MM.1S (cell line): ENCODE data around the gene CMBL.

Experiments
- DNase-seq: peaks from one replicate; pipeline ENCODE4 v3.0.0-alpha.2; 2015
- H2AFZ ChIP-seq: fragments of 300-600 bp; sonication (generic); 2 replicates; pipeline ENCODE4 v1.6.0; 2016; ENCODE audit warnings: antibody characterized with exemption, low read length
- H3F3A ChIP-seq: fragments of 300-600 bp; sonication (generic); 2 replicates; pipeline ENCODE4 v1.6.1; 2016; ENCODE audit warnings: mild to moderate bottlenecking, antibody characterized with exemption, low read length, moderate library complexity, mixed read lengths; ENCODE audit not compliant: insufficient read depth
- H3K27ac ChIP-seq: fragments of 300-600 bp; sonication (generic); 2 replicates; pipeline ENCODE4 v1.5.1; 2016; ENCODE audit warnings: mild to moderate bottlenecking, low read length
- H3K27me3 ChIP-seq: fragments of 300-600 bp; sonication (generic); replicated peaks from 2 replicates; pipeline ENCODE4 v1.6.0; 2016; ENCODE audit warnings: low read length; ENCODE audit not compliant: insufficient read depth
- H3K36me3 ChIP-seq: fragments of 300-600 bp; sonication (generic); replicated peaks from 2 replicates; pipeline ENCODE4 v1.6.1; 2016; ENCODE audit warnings: mild to moderate bottlenecking, low read length, mixed read lengths; ENCODE audit not compliant: insufficient read depth
- H3K4me1 ChIP-seq: fragments of 300-600 bp; sonication (generic); 2 replicates; pipeline ENCODE4 v1.6.1; 2016; ENCODE audit warnings: low read length, mixed read lengths
- H3K4me2 ChIP-seq: fragments of 300-600 bp; sonication (generic); 2 replicates; pipeline ENCODE4 v1.6.0; 2016; ENCODE audit warnings: low read depth, low read length
- H3K4me3 ChIP-seq: fragments of 300-600 bp; sonication (generic); 2 replicates; pipeline ENCODE4 v1.5.1; 2016; ENCODE audit warnings: low read length, mixed read lengths
- H3K79me2 ChIP-seq: fragments of 300-600 bp; sonication (generic); 2 replicates; pipeline ENCODE4 v1.6.1; 2016; ENCODE audit warnings: mixed run types, low read length, mixed read lengths
- H3K9ac ChIP-seq: fragments of 300-600 bp; sonication (generic); 2 replicates; pipeline ENCODE4 v1.6.1; 2016; ENCODE audit warnings: low read length, mixed read lengths
- H3K9me2 ChIP-seq: fragments of 300-600 bp; sonication (generic); replicated peaks from 2 replicates; pipeline ENCODE4 v1.6.1; 2016; ENCODE audit warnings: mild to moderate bottlenecking, low read length, mixed read lengths; ENCODE audit not compliant: insufficient read depth
- H3K9me3 ChIP-seq: fragments of 300-600 bp; sonication (generic); replicated peaks from 2 replicates; pipeline ENCODE4 v1.6.1; 2016; ENCODE audit warnings: mild to moderate bottlenecking, low read length, mixed read lengths; ENCODE audit not compliant: insufficient read depth
- H4K20me1 ChIP-seq: fragments of 300-600 bp; sonication (generic); 2 replicates; pipeline ENCODE4 v1.6.1; 2016; ENCODE audit warnings: mild to moderate bottlenecking, low read length, moderate library complexity, mixed read lengths; ENCODE audit not compliant: insufficient read depth
- CTCF ChIP-seq: fragments of 300-600 bp; sonication (generic); IDR thresholded peaks from 2 replicates; pipeline ENCODE4 v1.5.1; 2016; ENCODE audit warnings: antibody characterized with exemption, low read length, mixed read lengths
- EZH2 ChIP-seq: fragments of 300-600 bp; sonication (generic); optimal IDR thresholded peaks from 2 replicates; pipeline ENCODE3; 2017; ENCODE audit warnings: low read depth, mild to moderate bottlenecking, antibody characterized with exemption, low read length, mixed read lengths
- EZH2phosphoT487 ChIP-seq: fragments of 300-600 bp; sonication (generic); IDR thresholded peaks from 2 replicates; pipeline ENCODE4 v1.6.1; 2018; ENCODE audit warnings: antibody characterized with exemption, low read length

The CMBL gene

GRCh38 chr5:10262121-10262774 is 45.5 kb downstream of the CMBL start:
- Histone ChIP-seq H3K4me3 (no peak overlapping the region), H3K79me2 (peaks cover 35% of the 10 kb centered on the region), H3K9me3 (no peaks in the 10 kb centered on the region), H2AFZ (no peak overlapping the region), H3K9ac (no peak overlapping the region), H4K20me1 (no peaks in the 10 kb centered on the region), H3K27me3 (no peaks in the 10 kb centered on the region), H3F3A (peaks cover 14% of the 10 kb centered on the region; the same call in 1 of the 2 replicates), H3K4me2 (no peak overlapping the region), H3K9me2 (no peaks in the 10 kb centered on the region), H3K27ac (no peak overlapping the region), H3K36me3 (peaks cover 38% of the 10 kb centered on the region), H3K4me1 (no peaks in the 10 kb centered on the region)
- TF ChIP-seq EZH2phosphoT487, result no peak
- no peak for TF ChIP-seq CTCF
- no peak for TF ChIP-seq EZH2
- no peak for DNase-seq

- no peak overlapping the region for H3K27ac ChIP-seq
- no peaks in the 10 kb centered on the region for H3K9me2 ChIP-seq
- H3K36me3 ChIP-seq, result peaks cover 50% of the 10 kb centered on the region
- TF ChIP-seq EZH2 (no peak), EZH2phosphoT487 (no peak), CTCF (no peak)
- no peaks in the 10 kb centered on the region for H3K27me3 ChIP-seq
- 0 out of 2 replicates have a peak, but pooled peaks cover 5% of the 10 kb centered on the region for H4K20me1 ChIP-seq
- peaks cover 47% of the 10 kb centered on the region for H3K79me2 ChIP-seq
- DNase-seq, result no peak
- H3K9me3 ChIP-seq, result no peaks in the 10 kb centered on the region
- no peak overlapping the region for H3K4me2 ChIP-seq
- H3K4me3 ChIP-seq, result no peak overlapping the region
- no peak overlapping the region for H2AFZ ChIP-seq
- H3F3A ChIP-seq, result peaks cover 14% of the 10 kb centered on the region; the same call in 1 of the 2 replicates
- no peak overlapping the region for H3K9ac ChIP-seq
- H3K4me1 ChIP-seq, result no peaks in the 10 kb centered on the region
Measured at GRCh38 chr5:10261065-10261464, 46.6 kb downstream of the CMBL start.

GRCh38 chr5:10259899-10260298 is 47.8 kb downstream of the CMBL start:
- Histone ChIP-seq H3K9me2 (no peaks in the 10 kb centered on the region), H3K4me3 (no peak overlapping the region), H2AFZ (no peak overlapping the region), H3K4me2 (no peak overlapping the region), H3K9ac (no peak overlapping the region), H4K20me1 (0 out of 2 replicates have a peak, but pooled peaks cover 7% of the 10 kb centered on the region), H3K27me3 (no peaks in the 10 kb centered on the region), H3K27ac (no peak overlapping the region), H3F3A (0 out of 2 replicates have a peak, but pooled peaks cover 8% of the 10 kb centered on the region), H3K36me3 (peaks cover 59% of the 10 kb centered on the region), H3K79me2 (peaks cover 58% of the 10 kb centered on the region), H3K9me3 (no peaks in the 10 kb centered on the region), H3K4me1 (no peaks in the 10 kb centered on the region)
- no peak for DNase-seq
- no peak for TF ChIP-seq CTCF
